PC-9 (cell line): ENCODE data around the gene BAD. TPM values are rescaled to one million over a fixed set of nuclear protein-coding genes. Genes with fewer than 3 reads are reported as not detected.

Source experiments
- Bru-seq: library from RNA; stranded (reverse); fragments of 400-500 nt; gene quantifications from one replicate; lab custom pipeline; 2021; lab: Mats Ljungman, UMichigan
- BruChase-seq, 2 experiments: library from RNA; stranded (reverse); fragments of 400-500 nt; gene quantifications; one replicate each; lab custom pipeline; 2021; lab: Mats Ljungman, UMichigan
- BruUV-seq: library from RNA; stranded (reverse); fragments of 400-500 nt; replicated peaks from 2 replicates; lab custom pipeline; 2021; lab: Mats Ljungman, UMichigan
- CTCF ChIA-PET: fragments of 300-600 bp; sonication (Branson Sonifier 250); formaldehyde crosslinking; loops from one replicate; lab custom pipeline; 2022; ENCODE audit warnings: antibody characterized with exemption; lab: Charles Lee
- POLR2A ChIA-PET: fragments of 300-600 bp; sonication (Branson Sonifier 250); formaldehyde crosslinking; loops from one replicate; lab custom pipeline; 2022; ENCODE audit warnings: antibody characterized with exemption; ENCODE audit not compliant: unreplicated experiment; lab: Charles Lee
- DNase-seq, 2 experiments: peaks; one replicate each; pipeline versions ENCODE4 v3.0.0 to v3.0.0-alpha.2; 2015 to 2022; ENCODE audit warnings: mixed read lengths in 1 of 2
- H2AFZ ChIP-seq: fragments of 200-600 bp; sonication (generic); 2 replicates; pipeline ENCODE4 v1.8.1; 2017; ENCODE audit warnings: antibody characterized with exemption
- H3F3A ChIP-seq: fragments of 200-600 bp; sonication (generic); 2 replicates; pipeline ENCODE4 v1.8.1; 2017; ENCODE audit warnings: antibody characterized with exemption, mild to moderate bottlenecking, low read depth; ENCODE audit not compliant: insufficient read depth
- H3K27ac ChIP-seq: fragments of 200-600 bp; sonication (generic); 2 replicates; pipeline ENCODE4 v1.6.1; 2016; ENCODE audit warnings: mixed run types
- H3K27me3 ChIP-seq: fragments of 200-600 bp; sonication (generic); 2 replicates; pipeline ENCODE4 v1.6.1; 2016; ENCODE audit warnings: low read depth, mixed run types; ENCODE audit not compliant: insufficient read depth
- H3K36me3 ChIP-seq: fragments of 200-600 bp; sonication (generic); 2 replicates; pipeline ENCODE4 v1.6.1; 2016; ENCODE audit warnings: low read depth, mixed run types
- H3K4me1 ChIP-seq: fragments of 200-600 bp; sonication (generic); replicated peaks from 2 replicates; pipeline ENCODE4 v1.6.1; 2016; ENCODE audit warnings: mixed run types; ENCODE audit not compliant: insufficient read depth
- H3K4me2 ChIP-seq: fragments of 200-600 bp; sonication (generic); 2 replicates; pipeline ENCODE4 v1.6.1; 2017; ENCODE audit warnings: mixed run types
- H3K4me3 ChIP-seq: fragments of 200-600 bp; sonication (generic); 2 replicates; pipeline ENCODE4 v1.6.1; 2016; ENCODE audit warnings: mixed run types
- H3K79me2 ChIP-seq: fragments of 200-600 bp; sonication (generic); 2 replicates; pipeline ENCODE4 v1.6.1; 2017; ENCODE audit warnings: low read depth, mixed run types
- H3K9me2 ChIP-seq: fragments of 200-600 bp; sonication (generic); 2 replicates; pipeline ENCODE4 v1.8.1; 2017; ENCODE audit warnings: mild to moderate bottlenecking; ENCODE audit not compliant: insufficient read depth
- H3K9me3 ChIP-seq: fragments of 200-600 bp; sonication (generic); 2 replicates; pipeline ENCODE4 v1.8.1; 2016; ENCODE audit warnings: low read depth; ENCODE audit not compliant: insufficient read depth
- H4K20me1 ChIP-seq: fragments of 200-600 bp; sonication (generic); 2 replicates; pipeline ENCODE4 v1.8.1; 2017; ENCODE audit not compliant: insufficient read depth
- EZH2 ChIP-seq: fragments of 200-600 bp; sonication (generic); IDR thresholded peaks from 2 replicates; pipeline ENCODE4 v1.8.0; 2017; ENCODE audit warnings: antibody characterized with exemption, low read depth
- intact Hi-C: fragments of 100-400 bp; cut with micrococcal nuclease; formaldehyde crosslinking; loops from one replicate; pipeline ENCODE4 v1.10.0; 2022; ENCODE audit not compliant: unreplicated experiment
- long read RNA-seq: library from polyadenylated mRNA; stranded (forward); transcript quantifications from one replicate; pipeline ENCODE4 v2.0.0, GENCODE V29; 2022
- total RNA-seq: library from RNA; stranded (reverse); gene quantifications from 2 replicates; pipeline ENCODE4 v1.2.3, GENCODE V29; 2021
- TF ChIP-seq, protein P1 (sequence below): fragments of 200-600 bp; sonication (generic); conservative IDR thresholded peaks from 2 replicates; pipeline ENCODE4 v1.6.1; 2017; ENCODE audit warnings: mixed run types, antibody characterized with exemption, mild to moderate bottlenecking, moderate library complexity

BAD gene
- total RNA-seq (94.3 and 94.4 TPM in 2 replicates), Bru-seq, nascent RNA (percentile 60 among the genes with signal in this experiment), BruChase-seq, experiment 1, labeled RNA remaining after a 2-hour chase (percentile 66 among the genes with signal in this experiment), BruChase-seq, experiment 2, labeled RNA remaining after a 6-hour chase (percentile 73 among the genes with signal in this experiment)
- long read RNA-seq, transcript BAD-201 (4 exons, 929 nt) = major isoform, 176 of 219 reads
- long read RNA-seq, transcript BAD-202 (5 exons, 631 nt) = minor isoform, 5 of 219 reads
- long read RNA-seq, transcript BAD-203 (3 exons, 1,157 nt) = minor isoform, 29 of 219 reads
- long read RNA-seq, partial matches to known transcripts = 0 of 219 reads
- long read RNA-seq, other reads (novel, unspliced or antisense) = 7 of 219 reads

DNA sequence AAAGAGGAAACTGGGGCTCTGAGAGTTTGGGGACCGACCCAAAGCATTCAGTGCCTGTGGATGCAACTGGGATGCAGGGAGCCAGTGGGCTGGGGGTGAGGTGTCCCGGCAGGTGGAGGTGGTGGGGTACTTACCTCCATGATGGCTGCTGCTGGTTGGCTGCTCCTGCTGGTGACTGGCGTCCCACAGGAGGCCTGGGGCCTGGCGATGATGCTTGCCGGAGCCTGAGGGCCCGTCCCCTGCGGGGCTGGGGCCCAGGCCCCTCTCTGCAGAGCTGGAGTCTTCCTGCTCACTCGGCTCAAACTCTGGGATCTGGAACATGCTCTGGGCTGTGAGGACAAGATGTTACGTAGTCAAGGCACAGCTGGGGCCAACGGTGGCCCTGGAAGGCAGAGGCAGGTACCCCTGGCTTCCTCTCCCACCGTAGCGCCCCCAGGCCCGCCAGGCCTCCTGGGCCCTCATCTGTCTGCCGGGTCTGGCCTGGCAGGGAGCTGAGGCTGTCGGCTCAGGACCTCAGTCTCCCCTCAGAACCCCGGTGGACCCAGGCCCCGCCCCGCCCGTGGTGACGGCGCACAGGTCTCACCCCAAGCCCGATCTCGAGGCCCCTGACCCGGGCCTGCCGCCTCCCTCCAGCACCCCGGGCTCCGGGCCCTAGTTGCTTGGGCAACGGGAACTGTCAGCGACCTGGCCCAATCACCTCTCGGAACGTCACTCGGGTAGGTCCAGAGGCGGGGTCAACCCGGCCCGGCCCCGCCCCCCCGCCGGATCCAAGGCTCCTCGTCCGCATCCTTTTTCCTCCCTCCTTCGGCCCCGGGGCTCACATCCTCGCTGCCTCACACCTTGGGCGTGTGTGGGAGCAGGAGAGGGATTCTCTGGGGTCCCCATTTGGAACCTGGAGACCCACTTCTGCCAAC is at the start of gene BAD:
Gene BAD (minus strand): TSS at position 618 of the 914 bp plus-strand sequence. CDS start 297 bp downstream, at position 321.
- intact Hi-C loops = loop anchor here (1.0 kb wide), 1 partner anchor 21 kb away; the partner anchor contains the start of gene ESRRA
- Histone ChIP-seq H3F3A (peaks cover 17% of the 10 kb centered on the region; the same call in 1 of the 2 replicates), H3K36me3 (no peaks in the 10 kb centered on the region), H3K79me2 (peaks cover 15% of the 10 kb centered on the region; the same call in 1 of the 2 replicates), H3K27ac (peak within 1 kb of the TSS; percentile 54), H4K20me1 (no peaks in the 10 kb centered on the region), H3K4me1 (peaks cover 22% of the 10 kb centered on the region), H3K9me3 (no peaks in the 10 kb centered on the region), H2AFZ (peak within 1 kb of the TSS; percentile 83), H3K4me3 (peak within 1 kb of the TSS; percentile 67), H3K4me2 (peak within 1 kb of the TSS; percentile 82), H3K9me2 (no peaks in the 10 kb centered on the region), H3K27me3 (no peaks in the 10 kb centered on the region)
- peak; percentile 87 to 95 for DNase-seq
- BruUV-seq = no TSS peak
- POLR2A ChIA-PET = interaction anchor here (0.5 to 0.7 kb wide), 3 partner anchors 13 to 17 kb away, joined by 3 to 5 read pairs (median 5); no protein-coding TSS in a partner anchor
- TF ChIP-seq, protein P1, sequence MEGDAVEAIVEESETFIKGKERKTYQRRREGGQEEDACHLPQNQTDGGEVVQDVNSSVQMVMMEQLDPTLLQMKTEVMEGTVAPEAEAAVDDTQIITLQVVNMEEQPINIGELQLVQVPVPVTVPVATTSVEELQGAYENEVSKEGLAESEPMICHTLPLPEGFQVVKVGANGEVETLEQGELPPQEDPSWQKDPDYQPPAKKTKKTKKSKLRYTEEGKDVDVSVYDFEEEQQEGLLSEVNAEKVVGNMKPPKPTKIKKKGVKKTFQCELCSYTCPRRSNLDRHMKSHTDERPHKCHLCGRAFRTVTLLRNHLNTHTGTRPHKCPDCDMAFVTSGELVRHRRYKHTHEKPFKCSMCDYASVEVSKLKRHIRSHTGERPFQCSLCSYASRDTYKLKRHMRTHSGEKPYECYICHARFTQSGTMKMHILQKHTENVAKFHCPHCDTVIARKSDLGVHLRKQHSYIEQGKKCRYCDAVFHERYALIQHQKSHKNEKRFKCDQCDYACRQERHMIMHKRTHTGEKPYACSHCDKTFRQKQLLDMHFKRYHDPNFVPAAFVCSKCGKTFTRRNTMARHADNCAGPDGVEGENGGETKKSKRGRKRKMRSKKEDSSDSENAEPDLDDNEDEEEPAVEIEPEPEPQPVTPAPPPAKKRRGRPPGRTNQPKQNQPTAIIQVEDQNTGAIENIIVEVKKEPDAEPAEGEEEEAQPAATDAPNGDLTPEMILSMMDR = no peak
- TF ChIP-seq EZH2 = no peak
- CTCF ChIA-PET = interaction anchor here (0.6 to 1.5 kb wide), 7 partner anchors 13 to 564 kb away, joined by 3 to 7 read pairs (median 4); no protein-coding TSS in a partner anchor

DNA sequence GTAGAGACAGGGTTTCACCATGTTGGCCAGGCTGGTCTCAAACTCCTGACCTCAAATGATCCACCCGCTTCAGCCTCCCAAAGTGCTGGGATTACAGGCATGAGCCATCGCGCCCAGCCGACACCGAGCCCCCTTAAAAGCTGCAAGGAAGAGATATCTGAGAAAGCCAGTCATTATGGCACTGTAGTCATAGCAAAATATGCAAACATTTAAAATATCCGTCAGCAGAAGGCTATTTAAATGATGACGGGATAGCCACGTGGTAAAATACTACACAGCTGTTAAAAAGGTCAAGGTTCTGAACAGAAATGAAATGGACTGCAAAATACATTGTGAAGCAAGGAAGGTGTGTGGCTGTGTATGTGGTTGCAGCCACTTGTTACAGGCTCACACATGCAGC is 49.1 kb upstream of the BAD start:
- Histone ChIP-seq H3K79me2 (no peaks in the 10 kb centered on the region), H3K9me2 (no peaks in the 10 kb centered on the region), H3F3A (peaks cover 55% of the 10 kb centered on the region), H3K27me3 (no peaks in the 10 kb centered on the region), H3K4me1 (peaks cover 51% of the 10 kb centered on the region), H3K4me3 (no peak overlapping the region), H2AFZ (no peak overlapping the region), H3K4me2 (no peak overlapping the region), H3K36me3 (no peaks in the 10 kb centered on the region), H3K27ac (no peak overlapping the region), H3K9me3 (no peaks in the 10 kb centered on the region), H4K20me1 (no peaks in the 10 kb centered on the region)
- intact Hi-C loops = no loop called here
- POLR2A ChIA-PET = no interaction called here
- no peak for DNase-seq
- TF ChIP-seq, protein P1 = no peak
- TF ChIP-seq EZH2 = no peak
- no TSS peak for BruUV-seq
- CTCF ChIA-PET = interaction anchor here (0.7 to 2.7 kb wide), 2 partner anchors 16 to 72 kb away, joined by 15 to 55 read pairs; partner anchors contain the start of genes PRDX5 and TRMT112
